Astrocyte (in vitro differentiated cells and primary cell): ENCODE measurements around the gene KDM4B. TPM values are rescaled to one million over a fixed set of nuclear protein-coding genes. Genes with fewer than 3 reads are reported as not detected.

ENCODE experiments used
- DNase-seq: peaks from one replicate; pipeline ENCODE4 v3.0.0-alpha.2; 2010; ENCODE audit warnings: low read depth
- FAIRE-seq: peaks from 2 replicates; lab custom pipeline; 2011; peaks lifted over from hg19 to GRCh38; lab: Jason Lieb, UNC
- H2AFZ ChIP-seq: 2 replicates; pipeline ENCODE4 v1.6.0; 2012; ENCODE audit warnings: low read depth, low read length, inconsistent platforms
- H3K27ac ChIP-seq: 2 replicates; pipeline ENCODE4 v1.5.1; 2011; ENCODE audit warnings: low read depth, low read length, inconsistent platforms
- H3K27me3 ChIP-seq: 2 replicates; pipeline ENCODE4 v1.6.0; 2011; ENCODE audit warnings: low read length, inconsistent platforms; ENCODE audit not compliant: insufficient read depth
- H3K36me3 ChIP-seq: 2 replicates; pipeline ENCODE4 v1.5.1; 2011; ENCODE audit warnings: low read length, inconsistent platforms; ENCODE audit not compliant: insufficient read depth
- H3K4me1 ChIP-seq: 2 replicates; pipeline ENCODE4 v1.5.1; 2011; ENCODE audit warnings: low read length, inconsistent platforms; ENCODE audit not compliant: insufficient read depth
- H3K4me2 ChIP-seq: 2 replicates; pipeline ENCODE4 v1.6.0; 2012; ENCODE audit warnings: low read length, inconsistent platforms
- H3K4me3 ChIP-seq: 2 replicates; pipeline ENCODE4 v1.5.1; 2011; ENCODE audit warnings: low read depth, mild to moderate bottlenecking, low read length, inconsistent platforms; ENCODE audit not compliant: insufficient read depth
- H3K79me2 ChIP-seq: 2 replicates; pipeline ENCODE4 v1.6.0; 2012; ENCODE audit warnings: mild to moderate bottlenecking, low read length, inconsistent platforms; ENCODE audit not compliant: insufficient read depth
- H3K9ac ChIP-seq: 2 replicates; pipeline ENCODE4 v1.6.0; 2012; ENCODE audit warnings: mild to moderate bottlenecking, low read length, inconsistent platforms
- H3K9me3 ChIP-seq: 2 replicates; pipeline ENCODE4 v1.5.1; 2012; ENCODE audit warnings: low read depth, mild to moderate bottlenecking, low read length, inconsistent platforms; ENCODE audit not compliant: insufficient read depth
- H4K20me1 ChIP-seq: 2 replicates; pipeline ENCODE4 v1.6.0; 2012; ENCODE audit warnings: low read length, inconsistent platforms; ENCODE audit not compliant: insufficient read depth
- H3K27ac Mint-ChIP-seq: one replicate; pipeline ENCODE4 v1.8.0; 2021; ENCODE audit warnings: mild to moderate bottlenecking, mixed read lengths; ENCODE audit not compliant: unreplicated experiment
- H3K27me3 Mint-ChIP-seq: one replicate; pipeline ENCODE4 v1.8.0; 2021; ENCODE audit warnings: low read depth, mixed read lengths; ENCODE audit not compliant: unreplicated experiment
- H3K36me3 Mint-ChIP-seq: one replicate; pipeline ENCODE4 v1.8.0; 2021; ENCODE audit warnings: low read depth, mixed read lengths; ENCODE audit not compliant: unreplicated experiment
- H3K4me1 Mint-ChIP-seq: one replicate; pipeline ENCODE4 v1.8.0; 2021; ENCODE audit warnings: low read depth, mixed read lengths; ENCODE audit not compliant: unreplicated experiment
- H3K4me3 Mint-ChIP-seq: one replicate; pipeline ENCODE4 v1.8.0; 2021; ENCODE audit warnings: mild to moderate bottlenecking, moderate library complexity, mixed read lengths; ENCODE audit not compliant: unreplicated experiment
- H3K9me3 Mint-ChIP-seq: one replicate; pipeline ENCODE4 v1.8.0; 2021; ENCODE audit warnings: mild to moderate bottlenecking, mixed read lengths; ENCODE audit not compliant: unreplicated experiment
- EZH2 ChIP-seq: IDR thresholded peaks from 2 replicates; pipeline ENCODE4 v1.6.1; 2012; ENCODE audit warnings: mild to moderate bottlenecking, low read length, inconsistent platforms; ENCODE audit not compliant: insufficient read depth
- total RNA-seq: library from RNA; stranded (reverse); gene quantifications from 2 replicates; pipeline ENCODE4 v1.2.1, GENCODE V29; 2021
- TF ChIP-seq, protein P1 (sequence below): IDR thresholded peaks from 2 replicates; pipeline ENCODE4 v1.5.1; 2011; ENCODE audit warnings: low read depth, mild to moderate bottlenecking, inconsistent platforms, low read length, moderate library complexity; ENCODE audit not compliant: insufficient read depth

The KDM4B gene
- total RNA-seq, 1 donor from 2014 or later: 55.2 TPM

DNA sequence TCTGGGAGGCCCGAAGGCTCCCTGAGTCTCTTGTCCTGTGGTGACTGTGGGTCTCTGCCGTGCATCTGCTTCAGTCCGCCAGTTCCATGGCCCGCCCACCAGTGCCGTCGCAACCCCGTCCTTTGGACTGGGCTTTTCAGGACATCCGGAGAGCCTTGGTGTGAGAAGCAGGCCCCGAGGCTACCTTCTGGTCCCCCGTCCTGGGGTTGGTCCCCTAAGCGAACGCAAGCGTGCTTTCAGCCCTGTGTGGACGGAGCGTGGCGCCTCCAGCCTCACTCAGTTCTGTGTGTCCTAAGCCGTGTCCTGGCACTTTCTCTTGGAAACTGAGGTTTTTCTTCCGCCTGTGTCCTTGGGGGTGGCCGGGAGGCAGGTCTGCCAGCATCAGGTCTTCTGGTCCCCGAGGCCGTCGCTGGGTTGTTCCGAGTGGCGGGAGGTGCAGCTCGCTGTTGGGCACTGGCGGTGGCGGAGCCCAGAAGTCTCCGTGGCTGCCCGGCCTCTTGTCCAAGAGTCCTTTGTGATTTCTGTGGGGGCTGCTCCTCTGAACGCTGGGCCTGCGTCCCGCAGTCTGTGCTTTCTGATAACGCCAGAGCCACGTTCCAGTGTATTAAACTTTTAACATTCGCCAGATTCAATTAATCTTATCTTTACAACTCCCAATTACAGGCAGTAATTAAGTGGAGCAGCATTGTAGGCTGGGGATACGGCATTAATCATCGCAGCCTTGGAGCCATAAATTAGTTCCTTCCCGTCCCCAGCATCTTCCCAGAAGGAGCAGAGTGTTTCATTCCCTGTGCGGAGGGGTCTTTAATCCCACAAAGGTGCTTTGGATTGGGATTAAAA lies 99.5 kb downstream of the KDM4B start:
- H3K27me3 Mint-ChIP-seq: no peaks in the 10 kb centered on the region
- Histone ChIP-seq H3K4me3 (no peak overlapping the region), H3K4me2 (no peak overlapping the region), H3K9me3 (no peaks in the 10 kb centered on the region), H2AFZ (no peak overlapping the region), H3K4me1 (no peaks in the 10 kb centered on the region), H4K20me1 (peaks cover 57% of the 10 kb centered on the region), H3K9ac (no peak overlapping the region), H3K79me2 (no peaks in the 10 kb centered on the region), H3K27ac (no peak overlapping the region), H3K36me3 (no peaks in the 10 kb centered on the region), H3K27me3 (no peaks in the 10 kb centered on the region)
- no peaks in the 10 kb centered on the region for H3K9me3 Mint-ChIP-seq
- FAIRE-seq: no peak
- H3K4me3 Mint-ChIP-seq: no peak overlapping the region
- H3K27ac Mint-ChIP-seq: no peak overlapping the region
- peaks cover 16% of the 10 kb centered on the region for H3K36me3 Mint-ChIP-seq
- H3K4me1 Mint-ChIP-seq: no peaks in the 10 kb centered on the region
- DNase-seq: no peak
- TF ChIP-seq, protein P1, sequence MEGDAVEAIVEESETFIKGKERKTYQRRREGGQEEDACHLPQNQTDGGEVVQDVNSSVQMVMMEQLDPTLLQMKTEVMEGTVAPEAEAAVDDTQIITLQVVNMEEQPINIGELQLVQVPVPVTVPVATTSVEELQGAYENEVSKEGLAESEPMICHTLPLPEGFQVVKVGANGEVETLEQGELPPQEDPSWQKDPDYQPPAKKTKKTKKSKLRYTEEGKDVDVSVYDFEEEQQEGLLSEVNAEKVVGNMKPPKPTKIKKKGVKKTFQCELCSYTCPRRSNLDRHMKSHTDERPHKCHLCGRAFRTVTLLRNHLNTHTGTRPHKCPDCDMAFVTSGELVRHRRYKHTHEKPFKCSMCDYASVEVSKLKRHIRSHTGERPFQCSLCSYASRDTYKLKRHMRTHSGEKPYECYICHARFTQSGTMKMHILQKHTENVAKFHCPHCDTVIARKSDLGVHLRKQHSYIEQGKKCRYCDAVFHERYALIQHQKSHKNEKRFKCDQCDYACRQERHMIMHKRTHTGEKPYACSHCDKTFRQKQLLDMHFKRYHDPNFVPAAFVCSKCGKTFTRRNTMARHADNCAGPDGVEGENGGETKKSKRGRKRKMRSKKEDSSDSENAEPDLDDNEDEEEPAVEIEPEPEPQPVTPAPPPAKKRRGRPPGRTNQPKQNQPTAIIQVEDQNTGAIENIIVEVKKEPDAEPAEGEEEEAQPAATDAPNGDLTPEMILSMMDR: no peak
- no peak for TF ChIP-seq EZH2

DNA sequence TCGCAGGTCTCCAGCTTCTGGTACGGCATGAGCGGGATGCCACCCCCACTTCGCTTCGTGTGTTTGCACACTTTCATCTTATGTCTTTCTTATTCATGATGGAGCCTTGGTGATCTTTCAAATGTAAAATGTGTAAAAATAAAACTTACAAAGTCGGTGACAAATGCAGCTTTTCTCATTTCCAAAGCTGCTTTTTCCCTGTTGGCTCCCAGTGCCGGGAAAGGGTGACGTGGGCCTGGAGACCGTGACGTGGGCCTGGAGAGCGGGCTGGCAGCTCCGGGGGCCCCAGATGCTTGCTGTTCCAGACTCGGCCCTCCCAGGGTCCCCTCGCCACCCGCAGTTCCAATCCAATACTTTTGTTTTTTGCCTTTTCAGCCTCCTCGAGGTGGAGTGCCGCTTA lies 101.4 kb downstream of the KDM4B start:
- Mint-ChIP-seq H3K4me3 (no peak overlapping the region), H3K4me1 (peaks cover 2% of the 10 kb centered on the region), H3K36me3 (peaks cover 13% of the 10 kb centered on the region), H3K27me3 (no peaks in the 10 kb centered on the region), H3K27ac (peak overlapping the region; percentile 47), H3K9me3 (no peaks in the 10 kb centered on the region)
- no peak overlapping the region for H3K4me2 ChIP-seq
- H3K27ac ChIP-seq: no peak overlapping the region
- H3K4me3 ChIP-seq: no peak overlapping the region
- no peak for FAIRE-seq
- no peaks in the 10 kb centered on the region for H3K79me2 ChIP-seq
- no peaks in the 10 kb centered on the region for H3K4me1 ChIP-seq
- H4K20me1 ChIP-seq: peaks cover 52% of the 10 kb centered on the region
- no peak overlapping the region for H2AFZ ChIP-seq
- no peak for DNase-seq
- TF ChIP-seq, protein P1: no peak
- no peak for TF ChIP-seq EZH2
- no peaks in the 10 kb centered on the region for H3K27me3 ChIP-seq
- H3K9ac ChIP-seq: no peak overlapping the region
- H3K9me3 ChIP-seq: no peaks in the 10 kb centered on the region
- no peaks in the 10 kb centered on the region for H3K36me3 ChIP-seq

DNA sequence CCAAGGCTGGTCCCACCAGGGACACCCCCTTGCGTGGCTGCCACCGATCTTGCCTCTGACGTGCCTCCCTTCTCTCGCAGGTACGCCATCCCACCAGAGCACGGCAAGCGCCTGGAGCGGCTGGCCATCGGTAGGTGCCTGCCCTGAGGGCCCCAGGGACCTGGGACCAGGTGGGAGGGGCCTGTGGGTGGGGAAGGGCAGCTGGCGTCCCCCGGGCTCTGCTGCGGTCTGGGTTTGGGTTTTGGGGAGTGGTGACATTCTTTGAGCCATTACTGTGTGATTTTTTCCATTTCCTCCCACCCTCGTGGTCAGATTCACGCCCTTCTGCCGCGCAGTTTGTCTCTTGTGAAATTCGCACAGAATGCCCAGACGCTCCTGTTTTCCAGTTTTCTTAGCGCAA lies 102.0 kb downstream of the KDM4B start:
- H3K4me3 ChIP-seq: no peak overlapping the region
- no peaks in the 10 kb centered on the region for H3K79me2 ChIP-seq
- peaks cover 52% of the 10 kb centered on the region for H4K20me1 ChIP-seq
- Mint-ChIP-seq H3K27me3 (no peaks in the 10 kb centered on the region), H3K27ac (peak overlapping the region; percentile 71), H3K4me3 (no peak overlapping the region), H3K36me3 (peaks cover 13% of the 10 kb centered on the region), H3K4me1 (peaks cover 2% of the 10 kb centered on the region), H3K9me3 (no peaks in the 10 kb centered on the region)
- H3K9me3 ChIP-seq: no peaks in the 10 kb centered on the region
- no peaks in the 10 kb centered on the region for H3K4me1 ChIP-seq
- H3K27ac ChIP-seq: no peak overlapping the region
- H2AFZ ChIP-seq: no peak overlapping the region
- DNase-seq (no peak), FAIRE-seq (no peak)
- H3K4me2 ChIP-seq: no peak overlapping the region
- H3K27me3 ChIP-seq: no peaks in the 10 kb centered on the region
- no peaks in the 10 kb centered on the region for H3K36me3 ChIP-seq
- TF ChIP-seq, protein P1: no peak
- TF ChIP-seq EZH2: no peak
- H3K9ac ChIP-seq: no peak overlapping the region
